ENCODE measurements around the gene SH3BGR.
"Not testable (repeated sequence)": the region's sequence is repeated elsewhere in the genome, so short reads cannot be mapped to it uniquely, and the experiment has no call there.

SH3BGR gene

DNA sequence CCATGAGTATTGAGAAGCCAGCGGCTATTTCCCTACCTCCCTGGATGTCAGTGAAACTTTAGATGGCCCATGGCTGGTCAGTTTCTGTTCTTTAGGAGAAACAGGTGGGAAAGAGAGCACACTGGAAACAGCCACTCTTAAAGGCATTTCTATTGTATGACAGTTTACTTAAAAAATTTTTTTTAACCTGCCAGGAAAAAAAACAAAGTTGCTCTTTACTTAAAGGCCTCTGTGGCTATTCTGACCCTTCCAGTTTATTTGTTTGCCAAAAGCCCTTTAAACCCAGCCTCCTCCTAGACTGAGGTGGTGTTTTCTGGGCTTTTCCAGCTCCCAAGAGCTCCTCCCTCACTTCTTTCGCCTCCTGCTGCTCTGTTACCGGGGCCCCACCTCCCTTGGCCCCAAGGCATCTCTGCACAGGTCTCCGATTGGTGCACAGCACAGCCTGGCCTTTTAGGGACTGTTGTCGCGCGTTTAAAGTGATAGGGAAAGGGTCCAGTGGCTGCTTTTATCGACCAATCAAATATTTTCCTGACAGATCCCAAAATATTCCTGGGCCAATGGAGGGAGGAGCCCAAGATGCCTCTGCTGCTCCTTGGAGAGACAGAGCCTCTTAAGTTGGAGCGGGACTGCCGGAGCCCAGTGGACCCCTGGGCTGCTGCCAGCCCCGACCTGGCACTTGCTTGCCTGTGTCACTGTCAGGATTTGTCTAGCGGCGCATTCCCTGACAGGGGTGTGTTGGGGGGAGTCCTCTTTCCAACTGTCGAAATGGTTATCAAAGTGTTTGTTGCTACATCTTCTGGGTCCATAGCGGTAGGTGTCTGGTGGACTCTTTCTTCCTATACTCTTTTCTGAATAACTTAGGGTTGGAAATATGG is at the start of gene SH3BGR:
Gene SH3BGR, plus strand, starts transcription at position 639 of the 875 bp plus-strand sequence. Its CDS starts 127 bp downstream, at position 766.
- H3K4me3 ChIP-seq (ENCODE audit: low read length) = peak within 1 kb of the TSS; percentile 37
- DNase-seq (ENCODE audit: low read depth) = peak; percentile 33
- TF ChIP-seq CTCF (conservative IDR thresholded peaks at IDR 0.05; ENCODE audit: low read length) = no peak

DNA sequence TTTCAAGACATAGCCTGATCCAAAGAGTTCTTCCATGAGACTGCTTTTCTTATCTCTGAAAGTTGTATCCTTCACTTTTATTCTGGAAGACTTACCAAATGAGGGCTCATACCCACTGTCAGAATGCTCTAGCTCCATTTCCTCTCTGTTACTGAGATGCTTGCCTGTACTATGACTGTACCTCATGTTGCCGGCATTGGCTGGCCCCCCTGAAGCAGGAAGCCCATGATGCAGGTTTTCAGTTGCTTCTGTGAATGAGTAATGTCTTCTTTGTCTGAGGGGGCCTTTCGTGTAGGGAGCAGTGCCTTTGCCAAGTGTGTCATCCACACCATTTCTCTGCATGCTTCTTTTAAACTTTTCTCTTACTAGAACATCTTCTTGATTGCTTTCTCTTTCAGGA is 45.7 kb upstream of the SH3BGR start:
- no peak for TF ChIP-seq CTCF (conservative IDR thresholded peaks at IDR 0.05; ENCODE audit: low read length)
- no peak overlapping the region for H3K4me3 ChIP-seq (ENCODE audit: low read length)
- no peak for DNase-seq (ENCODE audit: low read depth)

DNA sequence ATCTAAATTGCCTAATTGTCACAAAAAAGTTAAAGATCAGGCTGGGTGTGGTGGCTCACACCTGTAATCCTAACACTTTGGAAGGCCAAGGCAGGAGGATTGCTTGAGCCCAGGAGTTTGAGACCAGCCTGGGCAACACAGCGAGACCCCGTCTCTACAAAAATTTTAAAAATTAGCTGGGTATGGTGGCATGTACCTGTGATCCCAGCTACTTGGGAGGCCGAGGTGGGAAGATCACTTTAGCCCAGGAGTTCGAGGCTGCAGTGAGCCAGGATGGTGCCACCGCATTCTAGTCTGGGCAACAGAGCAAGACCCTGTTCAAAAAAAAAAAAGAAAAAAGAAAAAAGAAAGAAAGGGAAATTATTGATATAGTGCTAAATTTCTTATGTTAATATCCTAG is 32.6 kb upstream of the SH3BGR start:
- DNase-seq (ENCODE audit: low read depth); H3K4me3 ChIP-seq (ENCODE audit: low read length): not testable (repeated sequence)

DNA sequence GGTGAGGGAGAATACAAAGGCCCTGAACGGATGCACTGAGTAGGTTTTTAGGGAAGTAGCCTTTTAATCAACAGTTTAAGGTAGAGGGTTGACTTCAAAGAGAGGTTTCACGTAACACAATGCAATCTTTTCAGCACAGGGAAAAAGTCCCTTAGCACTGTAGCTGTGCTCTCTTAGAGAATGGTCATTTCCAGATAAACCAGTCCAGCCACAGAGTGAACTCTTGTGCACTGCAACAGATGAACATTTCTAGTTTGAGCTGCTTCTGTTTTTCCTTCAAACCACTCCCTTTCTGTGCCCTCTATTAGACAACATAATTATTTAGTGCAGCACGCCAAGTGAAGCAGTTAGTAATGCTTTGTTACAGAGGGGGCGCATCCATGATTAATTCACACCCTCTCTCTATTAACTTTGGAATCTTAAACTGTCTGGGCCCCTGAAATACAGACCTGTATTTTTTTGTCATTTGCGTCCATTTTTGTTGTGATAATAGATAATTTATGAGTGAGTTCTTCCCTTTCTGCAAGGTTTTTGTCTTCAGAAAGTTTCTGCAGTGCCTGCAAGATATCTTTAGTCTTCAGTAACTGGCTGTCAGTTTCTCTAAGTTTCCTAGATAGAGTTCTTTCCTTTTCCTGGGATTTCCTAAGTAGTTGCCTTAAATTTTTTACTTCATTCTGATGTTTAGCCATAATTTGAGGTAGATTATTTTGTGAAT is 29.1 kb upstream of the SH3BGR start:
- no peak overlapping the region for H3K4me3 ChIP-seq (ENCODE audit: low read length)
- no peak for TF ChIP-seq CTCF (conservative IDR thresholded peaks at IDR 0.05; ENCODE audit: low read length)
- no peak for DNase-seq (ENCODE audit: low read depth)

DNA sequence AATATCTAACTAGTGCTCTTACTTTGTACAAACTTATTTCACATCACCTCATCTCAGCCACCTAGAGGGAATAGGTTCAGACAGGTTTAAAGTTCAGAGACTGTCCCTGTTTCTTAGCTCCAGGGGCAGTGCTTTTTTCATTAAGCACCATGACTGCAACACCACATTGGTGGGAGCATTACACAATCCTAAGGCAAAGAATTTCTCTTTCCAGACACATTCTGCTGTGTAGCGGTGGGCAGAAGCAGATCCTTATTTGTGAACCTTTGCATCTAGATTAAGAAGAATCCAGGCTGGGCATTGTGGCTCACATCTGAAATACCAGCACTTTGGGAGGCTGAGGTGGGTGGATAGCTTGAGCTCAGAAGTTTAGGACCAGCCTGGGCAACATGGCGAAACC is 22.3 kb upstream of the SH3BGR start:
- no peak overlapping the region for H3K4me3 ChIP-seq (ENCODE audit: low read length)
- DNase-seq (ENCODE audit: low read depth) = no peak
- no peak for TF ChIP-seq CTCF (conservative IDR thresholded peaks at IDR 0.05; ENCODE audit: low read length)

DNA sequence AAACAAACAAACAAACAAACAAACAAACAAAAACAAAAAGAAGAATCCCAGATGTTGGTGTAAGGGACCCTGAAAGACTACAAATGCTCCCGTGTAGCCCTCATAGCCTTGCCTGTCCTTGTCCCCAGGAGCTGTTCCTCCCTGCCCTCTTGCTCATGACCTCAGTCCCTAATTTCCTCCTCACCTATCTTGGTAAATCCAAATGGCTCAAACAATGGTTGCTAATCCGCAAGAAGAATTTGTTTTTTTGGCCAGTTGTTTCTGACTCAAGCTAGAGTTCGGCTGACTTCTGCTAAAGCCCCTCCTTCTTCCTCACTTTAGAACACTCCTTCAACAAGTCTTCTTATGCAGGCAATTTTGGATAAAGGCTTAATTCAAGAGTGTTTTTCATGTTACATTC is 21.8 kb upstream of the SH3BGR start:
- no peak for DNase-seq (ENCODE audit: low read depth)
- TF ChIP-seq CTCF (conservative IDR thresholded peaks at IDR 0.05; ENCODE audit: low read length) = no peak

GRCh38 chr21:39430457-39430856 is 21.3 kb upstream of the SH3BGR start:
- peak; percentile 6 for DNase-seq (ENCODE audit: low read depth)
- H3K4me3 ChIP-seq (ENCODE audit: low read length) = no peak overlapping the region
- no peak for TF ChIP-seq CTCF (conservative IDR thresholded peaks at IDR 0.05; ENCODE audit: low read length)

More for the DNA sequence above, 21.8 kb upstream of the SH3BGR start:
- H3K4me3 ChIP-seq (ENCODE audit: low read length) = no peak overlapping the region

Data from AG10803 (cell line).